CD4-positive, CD25-positive, alpha-beta regulatory T cell (primary cell): ENCODE results near the gene WDR18. TPM values are rescaled to one million over a fixed set of nuclear protein-coding genes. Genes with fewer than 3 reads are reported as not detected.

ENCODE experiments used
- polyA plus RNA-seq, 4 donors: library from polyadenylated mRNA; unstranded; fragments of 300-500 nt; fragmentation: Illumina TruSeq; gene quantifications; one replicate each; pipeline ENCODE4 v1.2.3, GENCODE V29; 2021
- total RNA-seq: library from RNA; stranded (reverse); gene quantifications from one replicate; pipeline ENCODE4 v1.2.3, GENCODE V29; 2022

WDR18 gene
- total and polyA plus RNA-seq, 5 donors from 2014 or later: 23.8 to 71.1 (median 60.9) TPM

Other genes with a start within 250 kb of the WDR18 start
- not detected for gene MISP, start 233.2 kb upstream of the WDR18 start, total RNA-seq
- gene MISP, start 233.2 kb upstream of the WDR18 start, polyA plus RNA-seq: not detected
- gene PTBP1, start 186.9 kb upstream of the WDR18 start, total RNA-seq: 308 TPM
- gene PTBP1, start 186.9 kb upstream of the WDR18 start, polyA plus RNA-seq: 100 to 1,000 TPM; 108 to 132 (median 126) TPM
- gene PLPPR3, start 162.4 kb upstream of the WDR18 start, total RNA-seq: not detected
- not detected for gene PLPPR3, start 162.4 kb upstream of the WDR18 start, polyA plus RNA-seq
- 0.59 TPM for gene AZU1, start 156.5 kb upstream of the WDR18 start, total RNA-seq
- gene AZU1, start 156.5 kb upstream of the WDR18 start, polyA plus RNA-seq: not detected
- not detected for gene PRTN3, start 143.3 kb upstream of the WDR18 start, total RNA-seq
- not detected for gene PRTN3, start 143.3 kb upstream of the WDR18 start, polyA plus RNA-seq
- gene ELANE, start 132.0 kb upstream of the WDR18 start, total RNA-seq: not detected
- gene ELANE, start 132.0 kb upstream of the WDR18 start, polyA plus RNA-seq: not detected
- gene CFD, start 124.7 kb upstream of the WDR18 start, total RNA-seq: 1.9 TPM
- gene CFD, start 124.7 kb upstream of the WDR18 start, polyA plus RNA-seq: 1 to 10 TPM; 2.0 to 6.4 (median 2.5) TPM
- gene MED16, start 91.2 kb upstream of the WDR18 start, total RNA-seq: 71.5 TPM
- 10 to 100 TPM; 61.9 to 91.7 (median 81.4) TPM for gene MED16, start 91.2 kb upstream of the WDR18 start, polyA plus RNA-seq
- gene RNU6-9, start 90.9 kb upstream of the WDR18 start, total RNA-seq: not detected
- gene RNU6-9, start 90.9 kb upstream of the WDR18 start, polyA plus RNA-seq: not detected
- 266 TPM for gene R3HDM4, start 71.1 kb upstream of the WDR18 start, total RNA-seq
- gene R3HDM4, start 71.1 kb upstream of the WDR18 start, polyA plus RNA-seq: 100 to 1,000 TPM; 249 to 283 (median 267) TPM
- gene KISS1R, start 67.0 kb upstream of the WDR18 start, total RNA-seq: 0.86 TPM
- gene KISS1R, start 67.0 kb upstream of the WDR18 start, polyA plus RNA-seq: 1 to 10 TPM in 1 of 4 donors, under 1 TPM in 2, not detected in 1; 0.21 to 1.2 (median 0.48) TPM
- gene ARID3A, start 58.3 kb upstream of the WDR18 start, total RNA-seq: 14.4 TPM
- 1 to 10 TPM in 2 of 4 donors, under 1 TPM in 2; 0.63 to 1.4 (median 0.99) TPM for gene ARID3A, start 58.3 kb upstream of the WDR18 start, polyA plus RNA-seq
- not detected for gene GRIN3B, start 16.1 kb downstream of the WDR18 start, total RNA-seq
- gene GRIN3B, start 16.1 kb downstream of the WDR18 start, polyA plus RNA-seq: not detected
- gene TMEM259, start 36.8 kb downstream of the WDR18 start, total RNA-seq: 339 TPM
- gene TMEM259, start 36.8 kb downstream of the WDR18 start, polyA plus RNA-seq: 10 to 100 TPM; 51.6 to 67.1 (median 54.2) TPM
- gene RNU6-2, start 37.2 kb downstream of the WDR18 start, total RNA-seq: not detected
- gene RNU6-2, start 37.2 kb downstream of the WDR18 start, polyA plus RNA-seq: not detected
- gene CNN2, start 42.3 kb downstream of the WDR18 start, total RNA-seq: 397 TPM
- 100 to 1,000 TPM; 378 to 426 (median 401) TPM for gene CNN2, start 42.3 kb downstream of the WDR18 start, polyA plus RNA-seq
- gene ABCA7, start 55.8 kb downstream of the WDR18 start, total RNA-seq: 161 TPM
- gene ABCA7, start 55.8 kb downstream of the WDR18 start, polyA plus RNA-seq: 10 to 100 TPM in 1 of 4 donors, 1 to 10 TPM in 3; 3.4 to 13.3 (median 6.9) TPM
- 756 TPM for gene ARHGAP45, start 82.8 kb downstream of the WDR18 start, total RNA-seq
- gene ARHGAP45, start 82.8 kb downstream of the WDR18 start, polyA plus RNA-seq: 100 to 1,000 TPM; 258 to 297 (median 277) TPM
- 72.4 TPM for gene POLR2E, start 111.0 kb downstream of the WDR18 start, total RNA-seq
- 100 to 1,000 TPM; 120 to 145 (median 133) TPM for gene POLR2E, start 111.0 kb downstream of the WDR18 start, polyA plus RNA-seq
- 112 TPM for gene GPX4, start 119.6 kb downstream of the WDR18 start, total RNA-seq
- gene GPX4, start 119.6 kb downstream of the WDR18 start, polyA plus RNA-seq: 100 to 1,000 TPM; 318 to 406 (median 354) TPM
- gene SBNO2, start 189.9 kb downstream of the WDR18 start, total RNA-seq: 139 TPM
- gene SBNO2, start 189.9 kb downstream of the WDR18 start, polyA plus RNA-seq: 1 to 10 TPM; 2.0 to 5.1 (median 2.7) TPM
- 71.4 TPM for gene STK11, start 221.4 kb downstream of the WDR18 start, total RNA-seq
- gene STK11, start 221.4 kb downstream of the WDR18 start, polyA plus RNA-seq: 10 to 100 TPM; 11.9 to 23.0 (median 17.4) TPM